HepG2 (cell line): Measurements from ENCODE around the gene FAM120AOS.

ENCODE experiments used
- CBX1 ChIP-seq: IDR thresholded peaks from one replicate; pipeline ENCODE4 v1.6.1; 2016; ENCODE audit warnings: antibody characterized with exemption, low read depth
- CHD2 ChIP-seq: IDR thresholded peaks from 2 replicates; pipeline ENCODE4 v1.6.1; 2011; ENCODE audit warnings: low read depth, low read length, improper control_type of control experiment
- CTCF ChIP-seq: sonication (generic); formaldehyde crosslinking; IDR thresholded peaks from 2 replicates; pipeline ENCODE4 v1.5.0; 2020; ENCODE audit warnings: mild to moderate bottlenecking, missing genetic modification reagents, moderate library complexity
- ETV6 ChIP-seq: sonication (generic); formaldehyde crosslinking; conservative IDR thresholded peaks from 2 replicates; pipeline ENCODE4 v1.4.0; 2020; ENCODE audit warnings: missing genetic modification reagents
- FOSL2 ChIP-seq: sonication (generic); formaldehyde crosslinking; IDR thresholded peaks from 2 replicates; pipeline ENCODE4 v1.4.0; 2020; ENCODE audit warnings: missing genetic modification reagents
- FOXP4 ChIP-seq: sonication (generic); formaldehyde crosslinking; IDR thresholded peaks from 2 replicates; pipeline ENCODE4 v1.4.0; 2020; ENCODE audit warnings: missing genetic modification reagents
- SP1 ChIP-seq, 2 experiments: fragments of 450-650 bp in 1 of 2; sonication (generic) in 1 of 2; formaldehyde crosslinking in 1 of 2; IDR thresholded peaks; 2 replicates each; pipeline versions ENCODE4 v1.4.0 to v1.6.1; 2016 to 2020; ENCODE audit warnings: missing genetic modification reagents in 1 of 2
- TARDBP ChIP-seq: sonication (generic); formaldehyde crosslinking; IDR thresholded peaks from 2 replicates; pipeline ENCODE4 v1.8.0; 2022; ENCODE audit warnings: mild to moderate bottlenecking, missing genetic modification reagents
- YY1 ChIP-seq: IDR thresholded peaks from 2 replicates; pipeline ENCODE4 v1.6.1; 2011; ENCODE audit warnings: low read length, low read depth, moderate library complexity, mild to moderate bottlenecking; ENCODE audit not compliant: insufficient read depth, insufficient replicate concordance
- ZNF263 ChIP-seq: sonication (generic); formaldehyde crosslinking; IDR thresholded peaks from 2 replicates; pipeline ENCODE4 v1.4.0; 2020; ENCODE audit warnings: missing genetic modification reagents
- ZNF281 ChIP-seq: sonication (generic); formaldehyde crosslinking; IDR thresholded peaks from 2 replicates; pipeline ENCODE4 v1.4.0; 2020; ENCODE audit warnings: missing genetic modification reagents, borderline replicate concordance
- ZNF724P ChIP-seq: sonication (generic); formaldehyde crosslinking; IDR thresholded peaks from 2 replicates; pipeline ENCODE4 v1.8.0; 2022; ENCODE audit warnings: missing genetic modification reagents, borderline replicate concordance
- ZSCAN29 ChIP-seq: sonication (generic); formaldehyde crosslinking; conservative IDR thresholded peaks from 2 replicates; pipeline ENCODE4 v1.4.0; 2020; ENCODE audit warnings: mild to moderate bottlenecking, missing genetic modification reagents
- TF ChIP-seq, protein P1 (sequence below): sonication (generic); formaldehyde crosslinking; IDR thresholded peaks from 2 replicates; pipeline ENCODE4 v1.8.1; 2023; ENCODE audit warnings: missing genetic modification reagents, inconsistent platforms, borderline replicate concordance

GRCh38 chr9:93496285-93496684, 42.9 kb upstream of the FAM120AOS start:
- TF ChIP-seq ZNF263, result no peak
- TF ChIP-seq CTCF (CRISPR knock-in tag), result no peak
- no peak for TF ChIP-seq TARDBP (CRISPR knock-in tag)
- TF ChIP-seq FOSL2 (CRISPR knock-in tag), result no peak
- no peak for TF ChIP-seq FOXP4 (CRISPR knock-in tag)
- no peak for TF ChIP-seq ZSCAN29 (CRISPR knock-in tag)
- TF ChIP-seq SP1 (IDR thresholded peaks at IDR 0.05), result no peak
- no peak for TF ChIP-seq SP1 (CRISPR knock-in tag; IDR thresholded peaks at IDR 0.05)
- TF ChIP-seq ZNF281, result no peak
- TF ChIP-seq ZNF724P, result no peak
- no peak for TF ChIP-seq YY1
- no peak for TF ChIP-seq CHD2
- no peak for TF ChIP-seq ETV6 (CRISPR knock-in tag)
- no peak for TF ChIP-seq CBX1
- TF ChIP-seq, protein P1, sequence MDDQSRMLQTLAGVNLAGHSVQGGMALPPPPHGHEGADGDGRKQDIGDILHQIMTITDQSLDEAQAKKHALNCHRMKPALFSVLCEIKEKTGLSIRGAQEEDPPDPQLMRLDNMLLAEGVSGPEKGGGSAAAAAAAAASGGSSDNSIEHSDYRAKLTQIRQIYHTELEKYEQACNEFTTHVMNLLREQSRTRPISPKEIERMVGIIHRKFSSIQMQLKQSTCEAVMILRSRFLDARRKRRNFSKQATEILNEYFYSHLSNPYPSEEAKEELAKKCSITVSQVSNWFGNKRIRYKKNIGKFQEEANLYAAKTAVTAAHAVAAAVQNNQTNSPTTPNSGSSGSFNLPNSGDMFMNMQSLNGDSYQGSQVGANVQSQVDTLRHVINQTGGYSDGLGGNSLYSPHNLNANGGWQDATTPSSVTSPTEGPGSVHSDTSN (CRISPR knock-in tag), result no peak
